HepG2 (cell line): Measurements from ENCODE around the gene SSU72.

ENCODE experiments used
- AGO1 ChIP-seq: fragments of 200-400 bp; formaldehyde crosslinking; IDR thresholded peaks from 2 replicates; pipeline ENCODE4 v1.6.1; 2017; ENCODE audit warnings: mild to moderate bottlenecking, low read depth, low read length, moderate library complexity; ENCODE audit not compliant: poor library complexity, severe bottlenecking
- EZH2 ChIP-seq: conservative IDR thresholded peaks from 2 replicates; pipeline ENCODE4 v1.6.1; 2012; ENCODE audit warnings: mild to moderate bottlenecking, low read depth, low read length, moderate library complexity
- FOXA3 ChIP-seq: IDR thresholded peaks from 2 replicates; pipeline ENCODE4 v1.6.1; 2016; ENCODE audit warnings: missing genetic modification reagents, missing compliant biosample characterization
- TAF1 ChIP-seq: sonication (generic); formaldehyde crosslinking; IDR thresholded peaks from 2 replicates; pipeline ENCODE4 v1.4.0; 2020; ENCODE audit warnings: missing genetic modification reagents
- ZNF124 ChIP-seq: sonication (generic); formaldehyde crosslinking; IDR thresholded peaks from 2 replicates; pipeline ENCODE4 v1.4.0; 2020; ENCODE audit warnings: missing genetic modification reagents

GRCh38 chr1:1567152-1567875 lies 7.3 kb downstream of the SSU72 start:
- no peak for TF ChIP-seq TAF1 (CRISPR knock-in tag)
- no peak for TF ChIP-seq AGO1
- no peak for TF ChIP-seq ZNF124
- TF ChIP-seq FOXA3 (CRISPR knock-in tag), result no peak
- TF ChIP-seq EZH2, result no peak
